ENCODE measurements around the gene BRD2. TPM values are rescaled to one million over a fixed set of nuclear protein-coding genes. Genes with fewer than 3 reads are reported as not detected.

The BRD2 gene
- total RNA-seq, 1 experiment from 2014 or later: 252 TPM

- H3K14ac ChIP-seq (ENCODE audit: insufficient read depth, low read length): no peak overlapping the region
- H3K23ac ChIP-seq (ENCODE audit: insufficient read length, low read depth, low read length): no peak overlapping the region
- H3K4me1 ChIP-seq (ENCODE audit: insufficient read depth, low read length): no peaks in the 10 kb centered on the region
- H4K8ac ChIP-seq (replicated peaks; ENCODE audit: insufficient read length, low read depth, low read length): peak overlapping the region; percentile 56
- H2BK15ac ChIP-seq (ENCODE audit: low read depth, low read length): no peak overlapping the region
- no peak overlapping the region for H2BK12ac ChIP-seq (ENCODE audit: insufficient read length, low read depth, low read length)
- H3K36me3 Mint-ChIP-seq (ENCODE audit: insufficient read depth in 1 of 3, low read depth in 3 of 3): peaks cover 91 to 98% (median 93%) of the 10 kb centered on the region in 3 experiments
- TF ChIP-seq, protein P1, sequence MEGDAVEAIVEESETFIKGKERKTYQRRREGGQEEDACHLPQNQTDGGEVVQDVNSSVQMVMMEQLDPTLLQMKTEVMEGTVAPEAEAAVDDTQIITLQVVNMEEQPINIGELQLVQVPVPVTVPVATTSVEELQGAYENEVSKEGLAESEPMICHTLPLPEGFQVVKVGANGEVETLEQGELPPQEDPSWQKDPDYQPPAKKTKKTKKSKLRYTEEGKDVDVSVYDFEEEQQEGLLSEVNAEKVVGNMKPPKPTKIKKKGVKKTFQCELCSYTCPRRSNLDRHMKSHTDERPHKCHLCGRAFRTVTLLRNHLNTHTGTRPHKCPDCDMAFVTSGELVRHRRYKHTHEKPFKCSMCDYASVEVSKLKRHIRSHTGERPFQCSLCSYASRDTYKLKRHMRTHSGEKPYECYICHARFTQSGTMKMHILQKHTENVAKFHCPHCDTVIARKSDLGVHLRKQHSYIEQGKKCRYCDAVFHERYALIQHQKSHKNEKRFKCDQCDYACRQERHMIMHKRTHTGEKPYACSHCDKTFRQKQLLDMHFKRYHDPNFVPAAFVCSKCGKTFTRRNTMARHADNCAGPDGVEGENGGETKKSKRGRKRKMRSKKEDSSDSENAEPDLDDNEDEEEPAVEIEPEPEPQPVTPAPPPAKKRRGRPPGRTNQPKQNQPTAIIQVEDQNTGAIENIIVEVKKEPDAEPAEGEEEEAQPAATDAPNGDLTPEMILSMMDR (conservative IDR thresholded peaks at IDR 0.05): no peak
- peaks cover 7 to 9% of the 10 kb centered on the region in 2 experiments for H3K9me3 Mint-ChIP-seq
- no peaks in the 10 kb centered on the region for H4K20me1 ChIP-seq (ENCODE audit: control insufficient read depth, insufficient read depth, insufficient read length)
- no peak overlapping the region for H2BK120ac ChIP-seq (ENCODE audit: low read depth, low read length, poor library complexity, severe bottlenecking)
- H2AFZ ChIP-seq (ENCODE audit: low read length): no peak overlapping the region
- peak overlapping the region in 2 of 3 experiments; percentile 34 to 75; a peak in 3 of 7 replicates for H3K27ac Mint-ChIP-seq
- no peak overlapping the region for H2AK5ac ChIP-seq (ENCODE audit: insufficient read length, low read length)
- H3T11ph ChIP-seq (ENCODE audit: low read length): no peak overlapping the region
- H3K4me2 ChIP-seq (ENCODE audit: insufficient read depth, insufficient read length, low read length): no peak overlapping the region
- H3K23me2 ChIP-seq (ENCODE audit: insufficient read length, low read depth, low read length, poor library complexity, severe bottlenecking): peaks cover 12% of the 10 kb centered on the region
- H3K27ac ChIP-seq (ENCODE audit: insufficient read length, low read depth, low read length): no peak overlapping the region
- no peak overlapping the region for H4K91ac ChIP-seq (ENCODE audit: insufficient read length, low read depth, low read length)
- WGBS (ENCODE audit: extremely low coverage, insufficient read length, low lambda C conversion rate): no CpG with 5 or more reads among the region's 10 CpGs
- H3K18ac ChIP-seq (ENCODE audit: insufficient read length, low read depth, low read length): no peak overlapping the region
- no peak overlapping the region for H3K4ac ChIP-seq (ENCODE audit: low read depth, low read length)
- H2BK5ac ChIP-seq (ENCODE audit: insufficient read length, low read length): no peak overlapping the region
- peak overlapping the region; percentile 16 for H4K5ac ChIP-seq (ENCODE audit: insufficient read length, low read depth, low read length)
- H3K9me3 ChIP-seq (ENCODE audit: control insufficient read depth, low read depth, low read length): no peaks in the 10 kb centered on the region
- peaks cover 23 to 59% of the 10 kb centered on the region in 2 experiments for H3K4me1 Mint-ChIP-seq
- H3K27me3 Mint-ChIP-seq (ENCODE audit: low read depth): peaks cover 3% of the 10 kb centered on the region
- H3K9ac ChIP-seq (ENCODE audit: extremely low read depth, insufficient read length, low read length): no peak overlapping the region
- H2BK20ac ChIP-seq (ENCODE audit: low read depth, low read length, poor library complexity, severe bottlenecking): no peak overlapping the region
- no peak for DNase-seq
- H3K56ac ChIP-seq (ENCODE audit: insufficient read length, low read depth, low read length): no peak overlapping the region
- H3K4me3 Mint-ChIP-seq: peak overlapping the region in 1 of 2 experiments; percentile 5; a peak in 1 of 5 replicates
- H3K79me1 ChIP-seq (ENCODE audit: insufficient read depth, low read depth, low read length, poor library complexity, severe bottlenecking): peaks cover 20% of the 10 kb centered on the region
- H3K27me3 ChIP-seq (ENCODE audit: insufficient read depth, low read length): no peaks in the 10 kb centered on the region
- peaks cover 40% of the 10 kb centered on the region for H3K79me2 ChIP-seq (ENCODE audit: insufficient read depth, low read length)
These were observed 9.0 kb downstream of the BRD2 start for GRCh38 chr6:32977272-32977952.
